Globus pallidus (tissue), 1 donor: ENCODE results near the gene WDR43.
A peak's percentile ranks its signal among the peaks of the same experiment; 100 is the strongest.

Experiments
- DNase-seq: peaks from one replicate; pipeline ENCODE4 v3.0.0-alpha.2; 2015; ENCODE audit warnings: low spot score

Gene WDR43

GRCh38 chr2:28894470-28895188, at the start of gene WDR43:
WDR43 (plus strand) TSS chr2:28894667; CDS start chr2:28894699, 32 bp downstream.
- DNase-seq: peak; percentile 97

- no peak for DNase-seq
These were observed 39.3 kb upstream of the WDR43 start for GRCh38 chr2:28855193-28855592.

- no peak for DNase-seq
These were observed 38.5 kb upstream of the WDR43 start for GRCh38 chr2:28855977-28856376.

GRCh38 chr2:28868611-28869010, 25.9 kb upstream of the WDR43 start:
- no peak for DNase-seq

- no peak for DNase-seq
These were observed 24.8 kb upstream of the WDR43 start for GRCh38 chr2:28869494-28870145.

- DNase-seq: peak; percentile 92
These were observed 24.1 kb upstream of the WDR43 start, which contains the start of gene TRMT61B for GRCh38 chr2:28870146-28870891. TRMT61B (minus strand) TSS chr2:28870309; CDS start chr2:28870277, 32 bp downstream.

GRCh38 chr2:28871620-28872019, 22.8 kb upstream of the WDR43 start:
- no peak for DNase-seq

GRCh38 chr2:28880193-28880592, 14.3 kb upstream of the WDR43 start:
- no peak for DNase-seq

GRCh38 chr2:28893488-28893887, 979 bp upstream of the WDR43 start:
- no peak for DNase-seq

- DNase-seq: peak; percentile 18
These were observed 874 bp downstream of the WDR43 start for GRCh38 chr2:28895189-28895893.

- DNase-seq: no peak
These were observed 2.4 kb downstream of the WDR43 start for GRCh38 chr2:28896906-28897305.

GRCh38 chr2:28898048-28898447, 3.6 kb downstream of the WDR43 start:
- DNase-seq: no peak

GRCh38 chr2:28901202-28901601, 6.7 kb downstream of the WDR43 start:
- no peak for DNase-seq

GRCh38 chr2:28901841-28902240, 7.4 kb downstream of the WDR43 start:
- DNase-seq: no peak

GRCh38 chr2:28902584-28902983, 8.1 kb downstream of the WDR43 start:
- no peak for DNase-seq

- no peak for DNase-seq
These were observed 9.8 kb downstream of the WDR43 start for GRCh38 chr2:28904295-28904694.

- no peak for DNase-seq
These were observed 10.5 kb downstream of the WDR43 start for GRCh38 chr2:28904802-28905457.

GRCh38 chr2:28905533-28905932, 11.1 kb downstream of the WDR43 start:
- no peak for DNase-seq

- DNase-seq: no peak
These were observed 11.9 kb downstream of the WDR43 start for GRCh38 chr2:28906376-28906775.

GRCh38 chr2:28906821-28907220, 12.4 kb downstream of the WDR43 start:
- DNase-seq: no peak

GRCh38 chr2:28908172-28908571, 13.7 kb downstream of the WDR43 start:
- DNase-seq: no peak
